ENCODE measurements around the gene PRDM2.

Gene PRDM2

GRCh38 chr1:13842497-13842896 lies 142.5 kb downstream of the PRDM2 start:
- Histone ChIP-seq H3K4me1 (ENCODE audit: insufficient read depth, insufficient read length) (no peaks in the 10 kb centered on the region), H3K27me3 (ENCODE audit: insufficient read depth, insufficient read length) (no peaks in the 10 kb centered on the region), H3K4me3 (ENCODE audit: insufficient read length, low read depth) (no peak overlapping the region), H3K9ac (ENCODE audit: insufficient read length, low read depth) (no peak overlapping the region), H3K36me3 (ENCODE audit: insufficient read depth, insufficient read length, low read length) (no peaks in the 10 kb centered on the region), H3K9me3 (ENCODE audit: insufficient read depth, low read length) (0 out of 2 replicates have a peak, but pooled peaks cover 5% of the 10 kb centered on the region)
- DNase-seq (ENCODE audit: low read depth, low spot score) = no peak
- TF ChIP-seq SUZ12 (IDR thresholded peaks at IDR 0.05; ENCODE audit: extremely low read depth, insufficient read depth, insufficient read length) = no peak
- no peak for TF ChIP-seq YY1 (IDR thresholded peaks at IDR 0.05; ENCODE audit: insufficient read depth, insufficient read length)
- TF ChIP-seq ZNF274 (IDR thresholded peaks at IDR 0.05; ENCODE audit: low read depth, low read length) = no peak

GRCh38 chr1:13851726-13852125 lies 151.7 kb downstream of the PRDM2 start:
- Histone ChIP-seq H3K27me3 (ENCODE audit: insufficient read depth, insufficient read length) (no peaks in the 10 kb centered on the region), H3K4me3 (ENCODE audit: insufficient read length, low read depth) (no peak overlapping the region), H3K36me3 (ENCODE audit: insufficient read depth, insufficient read length, low read length) (no peaks in the 10 kb centered on the region), H3K9me3 (ENCODE audit: insufficient read depth, low read length) (peaks cover 37% of the 10 kb centered on the region), H3K9ac (ENCODE audit: insufficient read length, low read depth) (no peak overlapping the region), H3K4me1 (ENCODE audit: insufficient read depth, insufficient read length) (no peaks in the 10 kb centered on the region)
- no peak for DNase-seq (ENCODE audit: low read depth, low spot score)
- TF ChIP-seq YY1 (IDR thresholded peaks at IDR 0.05; ENCODE audit: insufficient read depth, insufficient read length) (no peak), SUZ12 (IDR thresholded peaks at IDR 0.05; ENCODE audit: extremely low read depth, insufficient read depth, insufficient read length) (no peak), ZNF274 (IDR thresholded peaks at IDR 0.05; ENCODE audit: low read depth, low read length) (no peak)

- Histone ChIP-seq H3K4me3 (ENCODE audit: insufficient read length, low read depth) (no peak overlapping the region), H3K4me1 (ENCODE audit: insufficient read depth, insufficient read length) (no peaks in the 10 kb centered on the region), H3K36me3 (ENCODE audit: insufficient read depth, insufficient read length, low read length) (no peaks in the 10 kb centered on the region), H3K9me3 (ENCODE audit: insufficient read depth, low read length) (peaks cover 16% of the 10 kb centered on the region), H3K27me3 (ENCODE audit: insufficient read depth, insufficient read length) (no peaks in the 10 kb centered on the region), H3K9ac (ENCODE audit: insufficient read length, low read depth) (no peak overlapping the region)
- DNase-seq (ENCODE audit: low read depth, low spot score) = no peak
- no peak for TF ChIP-seq SUZ12 (IDR thresholded peaks at IDR 0.05; ENCODE audit: extremely low read depth, insufficient read depth, insufficient read length)
- no peak for TF ChIP-seq ZNF274 (IDR thresholded peaks at IDR 0.05; ENCODE audit: low read depth, low read length)
- no peak for TF ChIP-seq YY1 (IDR thresholded peaks at IDR 0.05; ENCODE audit: insufficient read depth, insufficient read length)
These were observed 155.6 kb downstream of the PRDM2 start for GRCh38 chr1:13855554-13855953.

- Histone ChIP-seq H3K4me3 (ENCODE audit: insufficient read length, low read depth) (no peak overlapping the region), H3K9me3 (ENCODE audit: insufficient read depth, low read length) (peaks cover 11% of the 10 kb centered on the region), H3K4me1 (ENCODE audit: insufficient read depth, insufficient read length) (no peaks in the 10 kb centered on the region), H3K36me3 (ENCODE audit: insufficient read depth, insufficient read length, low read length) (no peaks in the 10 kb centered on the region), H3K27me3 (ENCODE audit: insufficient read depth, insufficient read length) (no peaks in the 10 kb centered on the region), H3K9ac (ENCODE audit: insufficient read length, low read depth) (no peak overlapping the region)
- TF ChIP-seq YY1 (IDR thresholded peaks at IDR 0.05; ENCODE audit: insufficient read depth, insufficient read length) (no peak), ZNF274 (IDR thresholded peaks at IDR 0.05; ENCODE audit: low read depth, low read length) (no peak), SUZ12 (IDR thresholded peaks at IDR 0.05; ENCODE audit: extremely low read depth, insufficient read depth, insufficient read length) (no peak)
- no peak for DNase-seq (ENCODE audit: low read depth, low spot score)
These were observed 160.0 kb downstream of the PRDM2 start for GRCh38 chr1:13860031-13860430.

- peaks cover 2% of the 10 kb centered on the region for H3K4me1 ChIP-seq (ENCODE audit: insufficient read depth, insufficient read length)
- no peaks in the 10 kb centered on the region for H3K27me3 ChIP-seq (ENCODE audit: insufficient read depth, insufficient read length)
- DNase-seq (ENCODE audit: low read depth, low spot score) = no peak
- no peaks in the 10 kb centered on the region for H3K36me3 ChIP-seq (ENCODE audit: insufficient read depth, insufficient read length, low read length)
- no peak overlapping the region for H3K4me3 ChIP-seq (ENCODE audit: insufficient read length, low read depth)
- TF ChIP-seq ZNF274 (IDR thresholded peaks at IDR 0.05; ENCODE audit: low read depth, low read length) = no peak
- no peak for TF ChIP-seq SUZ12 (IDR thresholded peaks at IDR 0.05; ENCODE audit: extremely low read depth, insufficient read depth, insufficient read length)
- no peak for TF ChIP-seq YY1 (IDR thresholded peaks at IDR 0.05; ENCODE audit: insufficient read depth, insufficient read length)
- H3K9ac ChIP-seq (ENCODE audit: insufficient read length, low read depth) = no peak overlapping the region
- no peaks in the 10 kb centered on the region for H3K9me3 ChIP-seq (ENCODE audit: insufficient read depth, low read length)
These were observed 164.8 kb downstream of the PRDM2 start for GRCh38 chr1:13864760-13865159.

GRCh38 chr1:13865851-13866250 lies 165.9 kb downstream of the PRDM2 start:
- TF ChIP-seq SUZ12 (IDR thresholded peaks at IDR 0.05; ENCODE audit: extremely low read depth, insufficient read depth, insufficient read length) (no peak), ZNF274 (IDR thresholded peaks at IDR 0.05; ENCODE audit: low read depth, low read length) (no peak), YY1 (IDR thresholded peaks at IDR 0.05; ENCODE audit: insufficient read depth, insufficient read length) (no peak)
- H3K4me3 ChIP-seq (ENCODE audit: insufficient read length, low read depth) = no peak overlapping the region
- H3K27me3 ChIP-seq (ENCODE audit: insufficient read depth, insufficient read length) = no peaks in the 10 kb centered on the region
- peaks cover 2% of the 10 kb centered on the region for H3K4me1 ChIP-seq (ENCODE audit: insufficient read depth, insufficient read length)
- no peak for DNase-seq (ENCODE audit: low read depth, low spot score)
- H3K9ac ChIP-seq (ENCODE audit: insufficient read length, low read depth) = no peak overlapping the region
- H3K9me3 ChIP-seq (ENCODE audit: insufficient read depth, low read length) = no peaks in the 10 kb centered on the region
- no peaks in the 10 kb centered on the region for H3K36me3 ChIP-seq (ENCODE audit: insufficient read depth, insufficient read length, low read length)

GRCh38 chr1:13867603-13868002 lies 167.6 kb downstream of the PRDM2 start:
- Histone ChIP-seq H3K4me3 (ENCODE audit: insufficient read length, low read depth) (no peak overlapping the region), H3K9ac (ENCODE audit: insufficient read length, low read depth) (no peak overlapping the region), H3K9me3 (ENCODE audit: insufficient read depth, low read length) (no peaks in the 10 kb centered on the region), H3K36me3 (ENCODE audit: insufficient read depth, insufficient read length, low read length) (no peaks in the 10 kb centered on the region), H3K27me3 (ENCODE audit: insufficient read depth, insufficient read length) (no peaks in the 10 kb centered on the region), H3K4me1 (ENCODE audit: insufficient read depth, insufficient read length) (peaks cover 2% of the 10 kb centered on the region)
- DNase-seq (ENCODE audit: low read depth, low spot score) = no peak
- TF ChIP-seq ZNF274 (IDR thresholded peaks at IDR 0.05; ENCODE audit: low read depth, low read length) (no peak), SUZ12 (IDR thresholded peaks at IDR 0.05; ENCODE audit: extremely low read depth, insufficient read depth, insufficient read length) (no peak), YY1 (IDR thresholded peaks at IDR 0.05; ENCODE audit: insufficient read depth, insufficient read length) (no peak)

Data from NT2/D1 (cell line).